HG03097 (cell line): ENCODE results near the gene IL20RA.

Experiments
- ATAC-seq: cut with Tn5 transposase; IDR thresholded peaks from one replicate; pipeline ENCODE4 v1.9.1; 2021; ENCODE audit not compliant: unreplicated experiment, low FRiP score

Gene IL20RA

GRCh38 chr6:136950436-136951126 lies 94.2 kb downstream of the IL20RA start:
- no peak for ATAC-seq
